HG02623 (cell line): ENCODE data around the gene ATAD3B.
"Not testable (repeated sequence)": the region's sequence is repeated elsewhere in the genome, so short reads cannot be mapped to it uniquely, and the experiment has no call there.

Experiments
- ATAC-seq: cut with Tn5 transposase; IDR thresholded peaks from one replicate; pipeline ENCODE4 v1.9.1; 2021; ENCODE audit warnings: moderate library complexity; ENCODE audit not compliant: unreplicated experiment

ATAD3B gene

DNA sequence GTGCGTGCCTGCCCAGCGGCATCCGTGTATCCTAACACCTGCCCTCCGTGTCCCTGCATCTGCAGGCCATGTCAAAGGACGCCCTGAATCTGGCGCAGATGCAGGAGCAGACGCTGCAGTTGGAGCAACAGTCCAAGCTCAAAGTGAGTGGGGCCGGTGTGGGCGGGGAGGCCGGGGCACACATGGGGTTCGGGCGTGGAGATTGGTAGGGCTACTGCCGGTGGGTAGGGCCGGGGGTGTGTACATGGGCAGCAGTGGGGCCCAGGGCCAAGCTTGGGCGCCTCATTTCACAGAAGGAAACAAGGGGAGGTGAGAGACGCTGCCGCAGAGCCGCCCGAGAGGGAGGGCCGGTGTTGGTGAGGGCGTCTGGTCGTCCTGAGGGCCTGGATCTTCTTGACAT is 20.9 kb upstream of the ATAD3B start:
- not testable (repeated sequence) for ATAC-seq

DNA sequence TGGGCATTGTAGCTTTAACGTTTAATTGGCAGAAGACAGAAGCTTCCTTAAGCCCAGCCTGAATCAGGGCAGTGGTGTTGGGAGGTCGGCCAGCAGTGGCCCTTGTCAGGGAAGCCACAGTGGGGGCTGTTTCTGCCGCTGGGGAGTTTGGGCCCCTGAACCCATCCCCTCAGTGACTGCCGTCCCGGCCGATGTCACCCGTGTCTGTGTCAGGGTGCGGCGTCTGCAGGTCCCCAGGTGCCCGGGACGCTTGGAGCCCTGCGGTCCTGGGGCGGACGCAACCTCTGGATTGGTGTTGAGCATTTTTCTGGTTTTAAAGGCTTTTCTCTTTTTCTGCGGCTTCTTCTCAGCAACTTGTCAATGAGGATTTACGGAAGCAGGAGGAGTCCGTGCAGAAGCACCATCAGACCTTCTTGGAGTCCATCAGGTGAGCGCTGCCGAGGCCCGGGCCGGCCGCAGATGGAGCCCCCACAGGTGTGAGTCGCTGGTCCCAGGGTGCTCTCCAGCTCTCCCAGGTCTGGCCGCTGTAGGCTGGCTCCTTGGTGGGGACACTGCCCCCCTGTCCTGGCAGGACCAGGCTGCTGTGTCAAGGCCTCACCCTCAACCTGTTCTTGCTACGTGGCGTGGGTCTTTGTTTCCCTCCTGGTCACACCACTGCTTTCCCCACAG is 19.7 kb upstream of the ATAD3B start:
- ATAC-seq, result no peak

DNA sequence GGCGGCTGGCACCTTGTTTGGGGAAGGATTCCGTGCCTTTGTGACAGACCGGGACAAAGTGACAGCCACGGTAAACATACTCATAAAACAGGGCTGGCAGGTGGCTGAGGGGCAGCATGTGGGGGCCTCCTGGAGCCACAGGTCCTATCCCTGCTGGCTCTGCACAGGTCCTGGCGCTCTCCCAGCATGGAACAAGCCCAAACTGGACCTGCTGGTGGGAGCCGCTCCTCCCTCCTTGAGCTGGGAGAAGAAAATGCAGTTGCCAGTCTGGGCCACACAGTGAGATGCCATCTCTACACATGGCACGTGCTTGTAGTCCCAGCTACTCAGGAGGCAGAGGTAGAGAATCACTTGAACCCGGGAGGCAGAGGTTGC is 19.2 kb upstream of the ATAD3B start:
- ATAC-seq, result not testable (repeated sequence)

DNA sequence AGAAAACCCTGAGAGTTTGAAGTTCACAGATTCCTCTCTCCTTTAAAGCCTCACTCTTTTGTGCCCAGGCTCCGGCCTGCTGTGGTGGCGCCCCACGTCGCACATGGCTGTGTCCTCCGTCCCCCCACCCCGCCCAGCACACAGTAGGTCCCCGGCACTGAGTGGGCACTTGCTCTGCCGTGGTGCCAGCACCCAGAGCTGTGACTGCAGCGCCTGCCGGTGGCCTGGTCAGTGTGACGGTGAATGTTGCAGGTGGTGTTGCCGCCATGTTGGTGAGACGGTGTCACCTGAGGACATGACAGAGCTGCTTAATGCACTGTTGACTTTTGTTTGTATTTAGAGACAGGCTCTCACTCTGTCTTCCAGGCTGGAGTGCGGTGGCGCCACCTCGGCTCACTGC is 18.7 kb upstream of the ATAD3B start:
- ATAC-seq, result no peak

DNA sequence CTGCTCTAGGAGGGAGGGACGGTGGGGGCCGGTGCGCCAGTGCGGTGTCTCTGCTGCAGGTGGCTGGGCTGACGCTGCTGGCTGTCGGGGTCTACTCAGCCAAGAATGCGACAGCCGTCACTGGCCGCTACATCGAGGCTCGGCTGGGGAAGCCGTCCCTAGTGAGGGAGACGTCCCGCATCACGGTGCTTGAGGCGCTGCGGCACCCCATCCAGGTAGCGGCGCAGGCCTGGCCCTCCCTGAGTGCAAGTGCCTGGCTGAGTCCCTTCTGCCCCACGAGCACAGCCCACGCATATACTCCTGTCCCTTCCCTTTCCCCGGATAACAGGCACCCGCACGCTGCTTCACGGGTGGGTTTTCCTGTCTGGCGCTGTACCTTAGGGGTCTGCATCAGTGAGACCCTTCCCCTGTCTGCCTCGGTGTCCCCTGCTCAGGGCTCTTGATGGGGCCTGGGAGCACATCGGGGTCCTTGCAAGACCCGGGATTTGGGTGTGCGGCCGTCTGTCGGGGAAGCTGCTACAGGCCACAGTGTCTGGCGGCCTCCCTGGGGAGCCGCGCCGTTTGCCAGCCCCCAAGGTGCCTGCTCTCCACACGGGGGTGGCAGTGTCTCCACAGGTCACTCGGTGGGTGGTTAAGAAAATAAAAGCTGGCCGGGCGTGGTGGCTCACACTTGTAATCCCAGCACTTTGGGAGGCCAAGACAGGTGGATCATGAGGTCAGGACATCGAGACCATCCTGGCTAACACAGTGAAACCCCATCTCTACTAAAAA is 17.1 kb upstream of the ATAD3B start:
- ATAC-seq, result not testable (repeated sequence)

DNA sequence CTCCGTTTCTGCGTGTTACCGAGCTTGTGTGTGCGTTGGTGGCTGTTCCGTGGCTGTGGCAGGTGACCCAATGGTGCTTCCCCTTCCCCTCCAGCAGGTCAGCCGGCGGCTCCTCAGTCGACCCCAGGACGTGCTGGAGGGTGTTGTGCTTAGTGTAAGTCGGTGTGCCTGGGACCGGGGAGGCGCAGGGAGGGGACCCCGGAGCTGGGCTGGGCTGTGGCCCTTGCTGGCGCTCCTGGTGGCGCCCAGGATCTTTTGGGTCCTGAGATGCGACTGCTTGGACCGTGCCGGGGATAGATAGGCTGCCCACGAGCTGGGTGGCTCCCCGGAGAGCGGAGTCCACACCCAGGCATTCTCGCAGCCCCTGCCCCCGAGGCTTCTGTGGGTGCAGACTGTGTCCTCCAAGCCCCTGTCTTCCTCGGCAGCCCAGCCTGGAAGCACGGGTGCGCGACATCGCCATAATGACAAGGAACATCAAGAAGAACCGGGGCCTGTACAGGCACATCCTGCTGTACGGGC is 16.1 kb upstream of the ATAD3B start:
- ATAC-seq, result no peak

DNA sequence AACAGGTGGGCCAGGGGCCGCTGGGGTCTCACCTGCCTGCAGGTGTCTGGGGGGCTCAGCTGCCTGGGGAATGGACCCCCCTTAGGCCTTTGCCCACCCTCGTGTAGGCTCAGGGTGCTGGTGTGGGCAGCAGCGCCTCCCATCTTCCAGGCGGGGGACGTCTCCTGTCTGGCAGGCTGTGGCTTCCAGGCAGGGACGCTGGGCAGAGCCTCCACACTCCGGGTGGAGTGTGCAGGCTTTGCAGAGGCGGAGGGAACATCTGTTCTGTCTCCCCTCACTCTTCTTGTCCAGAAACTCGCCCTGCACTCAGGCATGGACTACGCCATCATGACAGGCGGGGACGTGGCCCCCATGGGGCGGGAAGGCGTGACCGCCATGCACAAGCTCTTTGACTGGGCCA is 15.6 kb upstream of the ATAD3B start:
- not testable (repeated sequence) for ATAC-seq

DNA sequence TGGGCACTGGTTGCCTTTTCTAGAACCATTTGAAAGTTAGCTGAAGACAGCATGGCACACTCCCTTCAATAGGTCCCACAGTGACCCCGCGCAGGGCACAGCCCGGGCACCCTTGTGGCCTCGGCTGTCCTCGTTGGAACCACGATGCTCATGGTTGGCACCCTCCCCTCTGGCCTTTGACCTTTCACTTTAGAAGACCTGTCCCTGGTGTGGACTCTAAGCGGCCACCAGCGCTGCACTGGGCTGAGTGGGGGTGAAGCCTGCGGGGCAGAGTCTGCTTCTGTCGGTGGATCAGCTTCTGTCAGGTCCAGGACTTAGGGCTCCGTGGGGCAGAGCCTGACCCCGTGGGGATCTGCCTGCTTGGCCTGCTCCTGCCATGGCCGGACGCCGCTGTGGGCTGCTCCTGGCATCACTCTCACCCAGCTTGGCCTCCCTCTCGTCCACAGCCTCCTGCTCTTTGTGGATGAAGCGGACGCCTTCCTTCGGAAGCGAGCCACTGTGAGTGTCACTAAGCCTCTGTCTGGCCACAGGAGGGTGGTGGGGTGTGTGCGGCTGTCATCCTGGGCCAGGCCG is 14.8 kb upstream of the ATAD3B start:
- not testable (repeated sequence) for ATAC-seq

DNA sequence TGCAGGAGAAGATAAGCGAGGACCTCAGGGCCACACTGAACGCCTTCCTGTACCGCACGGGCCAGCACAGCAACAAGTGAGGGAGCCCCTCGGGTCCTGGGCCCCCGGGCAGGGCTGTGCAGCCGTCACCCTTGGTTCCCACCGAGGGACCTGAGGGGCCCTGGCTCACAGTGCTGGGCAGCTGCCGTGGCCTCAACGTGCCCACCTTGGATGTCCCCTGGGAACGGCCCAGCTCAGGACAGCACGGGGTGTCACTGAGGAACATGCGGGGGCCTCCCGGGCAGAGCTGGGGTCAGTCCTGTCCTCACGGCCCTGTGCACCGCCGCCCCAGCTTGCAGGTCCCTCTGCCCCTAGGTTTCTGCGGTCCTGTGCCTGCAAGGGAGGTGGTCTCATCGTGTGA is 12.4 kb upstream of the ATAD3B start:
- not testable (repeated sequence) for ATAC-seq

DNA sequence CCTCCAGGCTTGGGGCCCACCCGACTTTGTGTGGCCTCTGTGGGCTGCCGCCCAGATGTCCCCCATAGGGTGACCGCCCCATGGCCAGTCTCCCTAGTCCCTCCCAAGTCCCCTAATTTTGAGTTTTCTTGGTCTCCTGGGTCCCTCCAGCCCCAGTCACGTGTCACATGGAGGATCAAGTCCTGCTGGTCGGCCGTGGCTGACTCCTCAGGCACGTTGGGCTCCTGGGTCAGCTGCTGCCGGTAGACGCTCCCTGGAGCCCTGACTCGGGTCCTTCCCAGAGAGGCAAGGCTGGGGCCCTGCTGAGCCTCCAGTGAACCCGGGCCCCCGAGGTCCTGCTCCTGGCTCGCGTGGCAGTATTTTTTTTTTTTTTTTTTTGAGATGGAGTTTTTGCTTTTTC is 11.9 kb upstream of the ATAD3B start:
- not testable (repeated sequence) for ATAC-seq

DNA sequence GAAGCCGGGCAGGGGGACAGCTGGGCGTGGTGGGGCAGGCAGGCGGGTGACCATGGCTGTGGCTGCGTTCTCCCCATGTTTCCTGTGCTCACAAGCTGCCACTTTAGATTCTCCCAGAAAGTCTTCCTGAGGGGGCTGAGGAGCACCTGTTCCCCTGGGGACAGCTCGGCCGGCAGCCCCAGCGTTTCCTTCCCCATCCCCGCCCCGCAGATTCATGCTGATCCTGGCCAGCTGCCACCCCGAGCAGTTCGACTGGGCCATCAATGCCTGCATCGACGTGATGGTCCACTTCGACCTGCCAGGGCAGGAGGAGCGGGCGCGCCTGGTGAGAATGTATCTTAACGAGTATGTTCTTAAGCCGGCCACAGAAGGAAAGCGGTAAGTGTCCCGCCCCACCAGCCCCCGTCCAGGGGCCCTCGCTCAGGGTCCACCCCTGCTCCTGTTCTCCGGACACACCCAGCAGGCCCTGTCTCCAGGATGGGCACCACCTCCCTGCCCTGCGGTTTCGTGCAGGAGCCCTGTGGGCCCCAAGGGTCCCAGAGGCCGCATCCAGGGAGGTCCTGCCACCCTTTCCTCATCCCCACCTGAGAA is 10.9 kb upstream of the ATAD3B start:
- no peak for ATAC-seq

DNA sequence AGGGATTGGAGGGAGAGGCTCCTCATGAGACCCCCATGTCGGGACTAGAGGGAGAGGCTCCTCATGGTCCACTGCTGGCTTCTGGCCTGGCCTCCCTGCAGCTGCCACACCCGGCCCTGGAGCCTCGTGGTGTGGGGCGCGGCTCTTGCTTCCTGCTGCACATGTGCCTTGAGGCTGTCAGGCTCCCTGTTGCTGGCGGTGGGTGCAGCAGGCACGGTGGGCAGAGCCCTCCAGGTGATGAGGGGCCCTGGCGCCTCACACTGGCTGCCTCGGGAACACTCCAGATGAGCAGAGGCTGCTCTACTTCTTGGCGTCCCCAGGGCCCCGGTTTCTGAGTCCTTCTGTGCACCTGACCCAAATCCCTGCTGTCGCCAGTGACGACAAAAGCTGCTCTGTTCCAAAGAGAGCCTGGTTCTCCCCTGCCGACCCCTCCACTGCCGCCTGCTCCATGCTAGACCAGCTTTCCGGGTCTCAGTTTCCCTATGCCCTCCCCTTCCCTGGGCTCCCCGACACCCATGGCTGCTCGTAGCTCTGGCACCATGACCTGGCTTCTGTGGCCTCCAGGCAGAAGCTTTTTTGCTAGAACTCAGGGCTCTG is 9.7 kb upstream of the ATAD3B start:
- ATAC-seq, result no peak

DNA sequence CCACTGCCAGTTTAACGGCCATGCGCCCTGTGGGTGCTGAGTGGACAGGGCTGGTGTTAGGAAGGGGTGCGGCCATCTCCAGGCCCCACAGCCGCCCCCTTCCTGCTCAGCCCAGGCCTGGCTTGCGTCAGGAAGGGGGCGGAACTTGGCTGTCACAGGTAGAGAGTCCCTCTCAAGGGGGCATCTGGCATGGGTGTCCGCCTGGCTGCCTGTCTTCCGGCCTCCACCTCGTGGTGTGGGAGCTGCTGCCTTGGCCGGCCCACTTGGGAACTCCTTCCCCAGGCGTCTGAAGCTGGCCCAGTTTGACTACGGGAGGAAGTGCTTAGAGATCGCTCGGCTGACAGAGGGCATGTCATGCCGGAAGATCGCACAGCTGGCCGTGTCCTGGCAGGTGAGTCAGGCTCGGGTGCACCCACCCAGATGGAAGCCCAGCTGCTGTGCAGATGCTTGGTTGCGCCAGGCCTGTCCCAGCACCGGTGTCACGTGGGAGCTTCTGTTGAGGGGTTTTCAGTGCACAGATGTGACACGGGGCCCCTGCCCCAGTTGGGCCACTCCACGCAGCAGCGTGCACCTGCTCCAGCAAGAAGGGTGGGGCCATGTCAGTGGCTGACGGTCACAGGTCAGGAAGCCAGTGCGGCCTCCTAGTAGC is 9.1 kb upstream of the ATAD3B start:
- ATAC-seq, result no peak

DNA sequence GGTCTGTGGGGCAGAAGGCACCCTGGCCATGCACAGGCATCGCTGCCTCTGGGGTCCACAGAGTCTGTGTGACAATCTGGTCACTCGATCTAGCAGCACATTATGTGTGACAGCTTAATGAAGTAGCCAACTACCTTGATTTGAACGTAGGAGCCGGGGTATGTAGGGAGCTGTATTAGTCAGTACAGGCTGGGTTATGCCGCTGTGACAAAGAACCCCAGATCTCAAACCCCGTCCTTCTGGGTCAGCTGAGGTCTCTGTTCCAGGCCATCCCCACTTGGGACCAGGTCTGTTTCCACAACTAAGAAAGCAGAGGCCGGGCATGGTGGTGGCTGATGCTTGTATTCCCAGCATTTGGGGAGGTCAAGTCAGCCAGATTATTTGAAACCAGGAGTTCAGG is 8.3 kb upstream of the ATAD3B start:
- no peak for ATAC-seq

DNA sequence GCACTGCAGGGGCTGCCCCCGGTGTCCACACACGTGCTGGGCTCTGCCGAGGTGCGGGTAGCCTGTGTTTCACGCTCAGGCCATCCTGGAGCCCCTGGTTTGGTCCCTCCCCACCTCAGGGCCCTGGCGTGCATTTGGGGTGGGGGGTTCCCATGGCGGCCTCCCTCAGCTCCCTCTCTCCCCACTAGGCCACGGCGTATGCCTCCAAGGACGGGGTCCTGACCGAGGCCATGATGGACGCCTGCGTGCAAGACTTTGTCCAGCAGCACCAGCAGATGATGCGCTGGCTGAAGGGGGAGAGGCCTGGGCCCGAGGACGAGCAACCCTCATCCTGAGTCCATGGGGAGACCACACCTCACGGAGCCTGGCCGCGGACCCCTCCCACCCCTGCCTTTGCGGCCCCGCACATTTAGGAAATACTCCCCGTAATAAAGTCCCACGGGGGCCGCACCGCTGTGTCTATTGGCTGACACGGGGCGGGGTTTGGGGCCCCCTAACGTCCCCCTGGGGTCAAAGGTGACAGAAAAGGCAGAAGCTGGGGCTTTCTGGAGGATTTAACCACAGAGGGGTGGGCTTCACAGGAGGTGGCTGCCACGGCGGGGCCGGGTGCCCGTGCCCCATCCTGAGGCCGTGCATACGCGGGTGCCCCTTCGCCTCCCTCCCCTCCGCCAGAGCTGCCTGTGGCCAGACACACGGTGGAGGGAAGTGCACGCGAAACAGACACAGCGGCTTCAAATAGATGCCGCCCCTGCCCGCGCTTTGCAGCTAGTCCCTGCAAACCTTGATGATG is 3.2 kb upstream of the ATAD3B start:
- ATAC-seq, result not testable (repeated sequence)

DNA sequence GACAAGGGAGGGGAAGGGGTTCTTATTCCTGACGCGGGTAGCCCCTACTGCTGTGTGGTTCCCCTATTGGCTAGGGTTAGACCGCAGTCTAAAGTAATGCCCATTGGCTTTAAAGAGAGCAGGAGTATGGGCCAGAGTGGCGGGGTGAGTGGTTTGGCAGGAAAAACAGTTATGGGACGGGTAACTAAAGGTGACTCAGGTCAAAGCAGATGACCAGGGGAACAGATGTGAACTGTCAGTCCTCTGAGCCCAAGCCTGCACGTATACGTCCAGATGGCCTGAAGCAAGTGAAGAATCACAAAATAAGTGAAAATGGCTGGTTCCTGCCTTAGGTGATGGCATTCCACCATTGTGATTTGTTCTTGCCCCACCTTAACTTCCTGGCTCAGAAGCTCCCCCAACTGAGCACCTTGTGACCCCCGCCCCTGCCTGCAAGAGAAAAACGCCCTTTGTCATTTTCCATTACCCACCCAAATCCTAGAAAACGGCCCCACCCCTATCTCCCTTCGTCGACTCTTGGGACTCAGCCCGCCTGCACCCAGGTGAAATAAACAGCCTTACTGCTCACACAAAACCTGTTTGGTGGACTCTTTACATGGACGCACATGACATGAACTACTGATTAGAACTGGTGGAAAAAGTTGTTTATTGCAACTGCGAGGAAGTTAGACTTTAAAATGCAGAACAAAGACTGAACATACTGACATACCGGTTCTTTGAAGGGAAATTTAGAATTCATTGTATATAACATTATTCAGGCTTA is 758 bp upstream of the ATAD3B start:
- ATAC-seq, result no peak

DNA sequence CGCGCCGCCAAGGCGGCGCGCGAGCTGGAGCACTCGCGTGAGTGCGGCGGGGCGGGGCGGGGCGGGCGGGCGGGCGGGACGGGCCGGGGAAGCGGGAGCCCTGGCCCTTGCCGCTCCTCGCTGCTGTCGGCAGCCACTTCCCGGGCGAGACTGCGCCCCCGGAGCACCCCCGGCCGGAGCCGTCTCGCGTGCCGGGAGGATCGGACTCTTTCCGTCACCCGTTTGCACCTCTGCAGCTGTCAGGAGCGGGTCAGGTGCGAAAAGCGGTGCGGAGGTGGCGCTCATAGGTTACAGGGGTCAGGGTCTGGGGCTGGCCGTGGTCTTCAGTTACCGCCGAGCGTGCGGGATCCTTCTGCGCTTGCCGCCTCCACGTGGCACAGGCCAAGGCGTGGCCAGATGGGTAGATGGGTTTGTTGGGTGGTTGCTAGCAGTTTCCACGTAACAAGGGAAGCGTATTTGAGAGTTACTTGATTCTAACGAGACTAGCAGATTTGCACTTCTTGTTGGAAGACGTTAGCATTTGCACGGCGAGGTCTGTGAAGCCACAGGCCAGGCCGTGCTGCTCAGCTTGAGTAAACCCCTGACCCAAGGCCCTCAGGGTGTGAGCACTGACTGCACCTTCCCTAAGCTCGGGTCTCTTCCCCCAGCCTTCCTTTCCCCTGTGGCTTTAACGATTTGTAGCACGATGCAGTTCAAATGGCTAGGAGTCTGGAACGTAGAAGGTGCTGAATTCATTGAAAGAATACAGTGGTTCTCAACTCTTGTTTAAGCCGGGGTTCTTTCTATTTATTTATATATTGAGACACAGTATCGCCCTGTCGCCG is 700 bp downstream of the ATAD3B start:
- not testable (repeated sequence) for ATAC-seq

DNA sequence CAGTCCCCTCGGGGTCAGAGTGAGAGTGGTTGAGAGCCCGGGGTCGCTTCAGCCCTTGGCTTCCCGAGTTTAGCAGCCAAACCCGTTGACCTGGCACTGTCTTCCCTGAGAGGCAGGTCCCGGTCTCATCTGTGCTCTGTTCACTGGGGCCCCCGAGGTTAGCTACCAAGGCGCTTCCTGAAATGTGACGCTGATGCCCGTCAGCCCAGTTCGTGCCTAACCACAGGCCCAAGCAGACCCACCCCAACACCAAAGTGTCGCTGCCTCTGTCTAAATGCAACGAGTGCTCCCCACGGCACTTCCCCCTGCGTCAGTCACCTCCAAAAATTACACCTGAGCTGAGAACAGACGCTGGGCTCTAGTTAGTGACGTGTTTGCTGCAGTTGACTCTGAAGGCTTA is 4.4 kb downstream of the ATAD3B start:
- ATAC-seq, result not testable (repeated sequence)
